ENCODE data around the gene ADGRD1.

Gene ADGRD1

DNA sequence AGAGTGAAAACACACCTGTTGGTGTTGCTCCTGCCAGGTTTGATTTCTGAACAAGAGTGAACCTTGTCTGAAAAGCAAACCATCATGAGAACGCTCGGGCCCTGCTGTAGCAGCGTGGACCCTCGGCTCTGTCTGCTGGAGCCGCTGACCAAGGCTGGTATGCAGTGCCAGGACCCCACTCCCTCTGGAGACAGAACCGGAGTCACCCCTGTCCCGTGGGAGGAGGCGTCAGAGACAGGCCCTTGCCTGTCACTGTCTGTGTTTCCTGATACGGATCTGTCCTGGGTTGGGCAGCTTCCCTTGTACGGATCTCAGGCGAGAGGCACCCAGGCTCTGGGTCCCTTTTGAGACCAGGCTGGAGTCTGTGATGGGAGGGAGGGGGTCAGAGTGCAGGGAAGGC lies 111.6 kb downstream of the ADGRD1 start:
- ATAC-seq, result no peak
- TF ChIP-seq POU6F1 (CRISPR knock-in tag; IDR thresholded peaks at IDR 0.05; ENCODE audit: borderline replicate concordance, low read depth) (no peak), CREB5 (CRISPR knock-in tag; IDR thresholded peaks at IDR 0.05; ENCODE audit: low read depth) (no peak), ZFP30 (CRISPR knock-in tag; IDR thresholded peaks at IDR 0.05) (no peak), GLIS3 (CRISPR knock-in tag; IDR thresholded peaks at IDR 0.05) (no peak), ZC3H10 (CRISPR knock-in tag; IDR thresholded peaks at IDR 0.05) (no peak), SNAI2 (CRISPR knock-in tag; IDR thresholded peaks at IDR 0.05) (no peak), ARNTL (CRISPR knock-in tag; IDR thresholded peaks at IDR 0.05; ENCODE audit: borderline replicate concordance, low read depth) (no peak), PPARA (CRISPR knock-in tag; IDR thresholded peaks at IDR 0.05; ENCODE audit: borderline replicate concordance) (no peak), ZNF70 (CRISPR knock-in tag; IDR thresholded peaks at IDR 0.05) (no peak), BACH2 (CRISPR knock-in tag; IDR thresholded peaks at IDR 0.05; ENCODE audit: borderline replicate concordance) (no peak), ZNF8 (CRISPR knock-in tag; IDR thresholded peaks at IDR 0.05) (no peak), CSDC2 (CRISPR knock-in tag; IDR thresholded peaks at IDR 0.05) (no peak), ISL1 (CRISPR knock-in tag; IDR thresholded peaks at IDR 0.05) (no peak)

DNA sequence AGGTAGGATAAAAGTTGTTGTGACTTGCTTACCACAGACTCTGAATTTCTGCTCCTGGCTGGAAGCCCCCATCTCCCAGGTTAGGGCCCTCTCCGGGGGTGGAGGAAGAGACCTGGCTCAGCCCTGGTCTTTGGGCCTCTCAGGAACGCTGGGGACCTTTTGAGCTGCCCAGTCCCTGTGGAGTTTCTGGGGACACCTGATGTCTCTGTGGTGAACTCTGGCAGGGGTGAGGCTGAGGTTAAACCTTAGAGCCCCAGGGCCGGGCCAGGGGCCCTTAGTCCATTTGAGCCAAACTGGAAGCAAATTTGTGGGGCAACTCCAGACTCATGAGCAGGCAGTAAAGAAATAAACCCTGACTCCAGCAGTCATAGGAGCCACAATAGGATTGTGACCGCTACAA lies 112.1 kb downstream of the ADGRD1 start:
- TF ChIP-seq, protein P1, sequence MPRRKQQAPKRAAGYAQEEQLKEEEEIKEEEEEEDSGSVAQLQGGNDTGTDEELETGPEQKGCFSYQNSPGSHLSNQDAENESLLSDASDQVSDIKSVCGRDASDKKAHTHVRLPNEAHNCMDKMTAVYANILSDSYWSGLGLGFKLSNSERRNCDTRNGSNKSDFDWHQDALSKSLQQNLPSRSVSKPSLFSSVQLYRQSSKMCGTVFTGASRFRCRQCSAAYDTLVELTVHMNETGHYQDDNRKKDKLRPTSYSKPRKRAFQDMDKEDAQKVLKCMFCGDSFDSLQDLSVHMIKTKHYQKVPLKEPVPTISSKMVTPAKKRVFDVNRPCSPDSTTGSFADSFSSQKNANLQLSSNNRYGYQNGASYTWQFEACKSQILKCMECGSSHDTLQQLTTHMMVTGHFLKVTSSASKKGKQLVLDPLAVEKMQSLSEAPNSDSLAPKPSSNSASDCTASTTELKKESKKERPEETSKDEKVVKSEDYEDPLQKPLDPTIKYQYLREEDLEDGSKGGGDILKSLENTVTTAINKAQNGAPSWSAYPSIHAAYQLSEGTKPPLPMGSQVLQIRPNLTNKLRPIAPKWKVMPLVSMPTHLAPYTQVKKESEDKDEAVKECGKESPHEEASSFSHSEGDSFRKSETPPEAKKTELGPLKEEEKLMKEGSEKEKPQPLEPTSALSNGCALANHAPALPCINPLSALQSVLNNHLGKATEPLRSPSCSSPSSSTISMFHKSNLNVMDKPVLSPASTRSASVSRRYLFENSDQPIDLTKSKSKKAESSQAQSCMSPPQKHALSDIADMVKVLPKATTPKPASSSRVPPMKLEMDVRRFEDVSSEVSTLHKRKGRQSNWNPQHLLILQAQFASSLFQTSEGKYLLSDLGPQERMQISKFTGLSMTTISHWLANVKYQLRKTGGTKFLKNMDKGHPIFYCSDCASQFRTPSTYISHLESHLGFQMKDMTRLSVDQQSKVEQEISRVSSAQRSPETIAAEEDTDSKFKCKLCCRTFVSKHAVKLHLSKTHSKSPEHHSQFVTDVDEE (CRISPR knock-in tag; IDR thresholded peaks at IDR 0.05), result no peak
- TF ChIP-seq TOX (CRISPR knock-in tag; IDR thresholded peaks at IDR 0.05; ENCODE audit: borderline replicate concordance) (no peak), ESRRG (CRISPR knock-in tag; IDR thresholded peaks at IDR 0.05) (no peak), CREB5 (CRISPR knock-in tag; IDR thresholded peaks at IDR 0.05; ENCODE audit: low read depth) (no peak)
- ATAC-seq, result no peak

GRCh38 chr12:131066207-131066885 lies 112.6 kb downstream of the ADGRD1 start:
- no peak for ATAC-seq
- TF ChIP-seq CSDC2 (CRISPR knock-in tag; IDR thresholded peaks at IDR 0.05), result no peak
- no peak for TF ChIP-seq BACH2 (CRISPR knock-in tag; IDR thresholded peaks at IDR 0.05; ENCODE audit: borderline replicate concordance)
- TF ChIP-seq PATZ1 (CRISPR knock-in tag; IDR thresholded peaks at IDR 0.05; ENCODE audit: borderline replicate concordance), result no peak
- TF ChIP-seq PPARA (CRISPR knock-in tag; IDR thresholded peaks at IDR 0.05; ENCODE audit: borderline replicate concordance), result no peak
- no peak for TF ChIP-seq ESRRG (CRISPR knock-in tag; IDR thresholded peaks at IDR 0.05)
- TF ChIP-seq ZFP3 (CRISPR knock-in tag; IDR thresholded peaks at IDR 0.05), result no peak
- TF ChIP-seq ZNF8 (CRISPR knock-in tag; IDR thresholded peaks at IDR 0.05), result no peak
- no peak for TF ChIP-seq GLIS3 (CRISPR knock-in tag; IDR thresholded peaks at IDR 0.05)
- no peak for TF ChIP-seq ZNF565 (CRISPR knock-in tag; conservative IDR thresholded peaks at IDR 0.05; ENCODE audit: low read depth)
- no peak for TF ChIP-seq OSR1 (CRISPR knock-in tag; IDR thresholded peaks at IDR 0.05)
- TF ChIP-seq RARB (CRISPR knock-in tag; IDR thresholded peaks at IDR 0.05), result no peak
- TF ChIP-seq ARNTL (CRISPR knock-in tag; IDR thresholded peaks at IDR 0.05; ENCODE audit: borderline replicate concordance, low read depth), result no peak
- no peak for TF ChIP-seq CREB5 (CRISPR knock-in tag; IDR thresholded peaks at IDR 0.05; ENCODE audit: low read depth)
- TF ChIP-seq TCF4 (CRISPR knock-in tag; IDR thresholded peaks at IDR 0.05; ENCODE audit: borderline replicate concordance), result no peak
- TF ChIP-seq TOX (CRISPR knock-in tag; IDR thresholded peaks at IDR 0.05; ENCODE audit: borderline replicate concordance), result no peak
- TF ChIP-seq SNAI2 (CRISPR knock-in tag; IDR thresholded peaks at IDR 0.05), result no peak
